Activated naive CD4-positive, alpha-beta T cell treated with anti-CD3 and anti-CD28 coated beads, Interleukin-2, amount 10 ng/mL, durations not matched to agents 7 days and 5 days (primary cell): ENCODE measurements around the gene BMP4.

Source experiments
- CTCF ChIA-PET: fragments of 350-600 bp; sonication (Branson Sonifier 250); formaldehyde crosslinking; loops from one replicate; lab custom pipeline; 2021; ENCODE audit warnings: antibody characterized with exemption; lab: Charles Lee
- DNase-seq: peaks from one replicate; pipeline ENCODE4 v3.0.0-alpha.2; 2020
- H3K27ac Mint-ChIP-seq: one replicate; pipeline ENCODE4 v1.8.0; 2021; ENCODE audit warnings: mild to moderate bottlenecking, moderate library complexity, mixed read lengths
- H3K27me3 Mint-ChIP-seq: one replicate; pipeline ENCODE4 v1.8.0; 2021; ENCODE audit warnings: mild to moderate bottlenecking, mixed read lengths
- H3K36me3 Mint-ChIP-seq: one replicate; pipeline ENCODE4 v1.8.0; 2021; ENCODE audit warnings: mixed read lengths
- H3K4me1 Mint-ChIP-seq: one replicate; pipeline ENCODE4 v1.8.0; 2021; ENCODE audit warnings: mixed read lengths
- H3K4me3 Mint-ChIP-seq: one replicate; pipeline ENCODE4 v1.8.0; 2021; ENCODE audit warnings: mild to moderate bottlenecking, moderate library complexity, mixed read lengths
- H3K9me3 Mint-ChIP-seq: one replicate; pipeline ENCODE4 v1.8.0; 2021; ENCODE audit warnings: mixed read lengths

The BMP4 gene

DNA sequence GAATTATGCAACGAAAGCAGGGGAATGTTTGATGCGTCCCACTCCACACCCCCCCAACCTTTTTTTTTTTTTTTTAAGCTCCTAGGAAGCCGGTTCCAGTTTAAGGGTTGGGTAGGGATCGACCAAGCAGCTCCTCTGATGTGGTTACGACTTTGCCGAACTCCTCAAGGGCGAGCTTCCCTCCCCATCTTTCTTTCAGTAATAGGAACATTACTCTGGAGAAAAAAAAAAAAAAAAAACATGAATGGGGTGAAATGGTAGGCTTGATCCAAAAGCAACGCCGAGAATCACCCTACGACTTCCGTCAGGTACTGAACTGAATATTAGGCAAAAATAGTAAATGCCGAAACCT lies 9.6 kb downstream of the BMP4 start:
- Mint-ChIP-seq H3K4me1 (no peaks in the 10 kb centered on the region), H3K9me3 (no peaks in the 10 kb centered on the region), H3K27ac (no peak overlapping the region), H3K4me3 (no peak overlapping the region), H3K27me3 (peaks cover 73% of the 10 kb centered on the region), H3K36me3 (no peaks in the 10 kb centered on the region)
- DNase-seq: no peak
- CTCF ChIA-PET: no interaction called here

DNA sequence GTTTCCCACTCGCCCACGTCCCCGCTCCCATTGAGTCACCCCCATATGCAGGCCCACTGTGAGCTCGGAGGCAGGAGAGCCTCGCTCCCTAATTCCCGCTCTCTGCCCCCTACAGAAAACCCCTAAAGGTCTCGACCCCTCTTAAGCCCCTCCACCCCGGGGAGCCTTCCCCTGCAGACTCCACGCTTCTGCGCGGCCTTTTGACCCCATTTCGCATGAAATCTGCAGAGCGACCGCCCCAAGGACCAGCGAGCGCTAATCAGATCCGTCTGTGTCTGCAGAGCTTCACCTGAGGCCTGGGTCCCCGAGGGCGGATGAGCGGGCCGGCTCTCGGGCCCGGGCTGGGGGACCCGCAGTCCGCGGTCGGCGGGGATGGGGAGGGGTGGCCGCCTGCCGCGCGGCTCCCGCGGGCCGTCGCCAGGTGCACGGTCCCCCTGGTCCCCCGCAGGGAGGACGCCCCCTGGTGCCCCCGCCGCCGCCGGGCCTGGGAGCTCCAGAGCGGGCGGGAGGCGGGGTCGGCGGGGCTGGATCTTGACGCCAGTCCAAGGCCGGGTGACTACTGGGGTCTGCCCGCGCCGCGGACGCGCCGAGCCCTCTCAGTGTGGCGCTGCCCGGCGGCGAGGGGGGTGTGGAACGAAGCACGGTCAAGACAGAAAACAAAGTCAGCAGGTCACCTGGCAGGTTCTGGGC lies 10.1 kb downstream of the BMP4 start:
- H3K36me3 Mint-ChIP-seq: no peaks in the 10 kb centered on the region
- H3K27me3 Mint-ChIP-seq: peaks cover 68% of the 10 kb centered on the region
- H3K27ac Mint-ChIP-seq: no peak overlapping the region
- H3K4me1 Mint-ChIP-seq: no peaks in the 10 kb centered on the region
- H3K9me3 Mint-ChIP-seq: no peaks in the 10 kb centered on the region
- H3K4me3 Mint-ChIP-seq: no peak overlapping the region
- DNase-seq: no peak
- CTCF ChIA-PET: no interaction called here

GRCh38 chr14:53946071-53946403 lies 10.6 kb downstream of the BMP4 start:
- Mint-ChIP-seq H3K27ac (no peak overlapping the region), H3K4me1 (no peaks in the 10 kb centered on the region), H3K9me3 (no peaks in the 10 kb centered on the region), H3K4me3 (no peak overlapping the region), H3K27me3 (peaks cover 63% of the 10 kb centered on the region), H3K36me3 (no peaks in the 10 kb centered on the region)
- no peak for DNase-seq
- CTCF ChIA-PET: no interaction called here

GRCh38 chr14:53943751-53944083 lies 12.9 kb downstream of the BMP4 start:
- Mint-ChIP-seq H3K4me1 (no peaks in the 10 kb centered on the region), H3K27ac (no peak overlapping the region), H3K36me3 (no peaks in the 10 kb centered on the region), H3K9me3 (no peaks in the 10 kb centered on the region), H3K4me3 (no peak overlapping the region), H3K27me3 (peaks cover 42% of the 10 kb centered on the region)
- CTCF ChIA-PET: no interaction called here
- DNase-seq: no peak

GRCh38 chr14:53942970-53943750 lies 13.5 kb downstream of the BMP4 start:
- DNase-seq: no peak
- no peaks in the 10 kb centered on the region for H3K9me3 Mint-ChIP-seq
- no peaks in the 10 kb centered on the region for H3K36me3 Mint-ChIP-seq
- H3K27me3 Mint-ChIP-seq: peaks cover 37% of the 10 kb centered on the region
- H3K4me1 Mint-ChIP-seq: no peaks in the 10 kb centered on the region
- no peak overlapping the region for H3K27ac Mint-ChIP-seq
- CTCF ChIA-PET: no interaction called here
- no peak overlapping the region for H3K4me3 Mint-ChIP-seq

DNA sequence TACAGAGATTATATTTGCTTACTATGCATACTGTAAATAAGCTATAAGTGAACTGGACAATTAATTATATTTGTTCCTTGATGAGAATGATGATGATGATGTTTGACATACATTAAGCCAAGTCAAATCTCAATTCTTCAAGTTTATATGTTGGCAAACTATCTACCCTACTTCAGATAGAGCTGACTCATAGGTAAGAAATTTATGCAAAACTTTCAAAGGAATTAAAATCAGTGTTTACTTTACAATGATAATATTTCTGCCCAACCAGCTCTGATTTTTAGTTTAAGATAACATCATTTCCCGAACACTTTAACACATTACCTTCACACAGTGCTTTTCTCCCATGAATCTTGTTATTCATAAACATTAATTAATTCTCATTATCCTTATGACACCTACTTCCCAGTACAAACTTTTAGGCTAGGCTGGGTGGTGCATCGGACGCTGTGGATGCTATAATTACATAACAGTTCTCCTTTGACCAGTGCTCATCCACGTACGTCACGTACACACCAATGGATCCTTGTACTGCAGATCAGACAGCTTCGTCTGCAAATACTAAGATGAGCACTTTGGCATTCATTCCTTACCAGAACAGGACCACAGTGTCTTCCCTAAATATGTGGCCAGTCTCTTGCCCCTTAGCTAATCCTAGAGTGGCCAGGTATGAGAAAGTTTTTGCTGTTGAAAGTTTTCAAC lies 18.3 kb downstream of the BMP4 start:
- no peak overlapping the region for H3K4me3 Mint-ChIP-seq
- peaks cover 3% of the 10 kb centered on the region for H3K27me3 Mint-ChIP-seq
- no peaks in the 10 kb centered on the region for H3K4me1 Mint-ChIP-seq
- H3K36me3 Mint-ChIP-seq: no peaks in the 10 kb centered on the region
- CTCF ChIA-PET: no interaction called here
- DNase-seq: no peak
- H3K27ac Mint-ChIP-seq: no peak overlapping the region
- no peaks in the 10 kb centered on the region for H3K9me3 Mint-ChIP-seq

DNA sequence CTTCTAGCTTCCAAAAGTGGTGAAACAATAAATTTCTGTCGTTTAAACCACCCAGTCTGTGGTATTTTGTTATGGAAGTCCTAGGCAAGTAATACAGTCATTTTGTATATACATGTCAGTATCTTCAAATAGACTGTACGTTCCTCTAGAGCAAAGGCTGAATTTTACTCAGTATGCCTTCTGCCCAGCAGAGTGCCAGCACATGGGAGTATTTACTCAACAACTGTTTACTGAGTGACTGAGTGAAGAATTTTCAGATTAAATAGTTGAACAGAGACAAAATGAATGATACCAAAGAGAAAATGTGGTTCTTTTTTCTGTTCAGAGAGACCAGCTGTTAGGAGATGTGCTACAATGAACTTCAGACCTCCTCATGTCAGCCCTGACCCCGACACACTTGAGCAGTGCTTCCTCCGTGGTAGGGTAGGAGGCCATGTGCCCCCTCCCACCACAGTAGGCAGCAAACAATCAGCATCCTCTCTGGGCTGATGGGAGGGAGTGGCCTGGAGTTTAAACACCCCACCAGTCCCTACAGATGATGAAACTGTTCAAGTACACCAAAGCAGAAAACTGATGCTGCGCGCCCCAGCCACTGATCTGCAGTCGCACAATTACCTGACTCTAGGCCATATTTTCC lies 21.7 kb downstream of the BMP4 start:
- H3K27me3 Mint-ChIP-seq: no peaks in the 10 kb centered on the region
- DNase-seq: no peak
- CTCF ChIA-PET: no interaction called here
- no peak overlapping the region for H3K4me3 Mint-ChIP-seq
- no peaks in the 10 kb centered on the region for H3K36me3 Mint-ChIP-seq
- H3K4me1 Mint-ChIP-seq: no peaks in the 10 kb centered on the region
- no peak overlapping the region for H3K27ac Mint-ChIP-seq
- no peaks in the 10 kb centered on the region for H3K9me3 Mint-ChIP-seq

DNA sequence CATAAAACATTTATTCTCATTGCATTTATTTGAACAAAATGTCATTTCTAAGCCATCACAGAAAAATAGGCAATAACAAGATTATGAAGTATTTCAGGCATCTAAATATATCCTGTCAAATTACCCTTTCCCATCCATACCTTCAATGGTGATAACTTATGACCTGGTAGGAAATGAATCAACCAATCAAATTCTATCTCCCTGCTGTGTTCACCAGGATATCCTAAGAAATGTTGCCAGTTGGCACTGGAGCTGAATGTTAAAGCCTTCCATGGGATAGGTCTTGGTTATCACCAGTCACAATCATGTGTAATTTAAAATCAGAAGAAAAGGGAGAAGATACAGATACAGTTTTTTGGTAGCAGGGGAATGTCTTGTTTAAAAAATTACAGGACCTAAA lies 23.7 kb downstream of the BMP4 start:
- Mint-ChIP-seq H3K4me1 (no peaks in the 10 kb centered on the region), H3K36me3 (no peaks in the 10 kb centered on the region), H3K27ac (no peak overlapping the region), H3K4me3 (no peak overlapping the region), H3K27me3 (no peaks in the 10 kb centered on the region), H3K9me3 (no peaks in the 10 kb centered on the region)
- CTCF ChIA-PET: no interaction called here
- DNase-seq: no peak

GRCh38 chr14:53929871-53930715 lies 26.5 kb downstream of the BMP4 start:
- no peaks in the 10 kb centered on the region for H3K36me3 Mint-ChIP-seq
- DNase-seq: peak; percentile 57
- CTCF ChIA-PET: interaction anchor here (0.8 to 2.2 kb wide), 4 partner anchors 29 to 420 kb away, joined by 3 to 12 read pairs (median 4); no protein-coding TSS in a partner anchor
- H3K9me3 Mint-ChIP-seq: no peaks in the 10 kb centered on the region
- H3K4me3 Mint-ChIP-seq: no peak overlapping the region
- H3K27me3 Mint-ChIP-seq: no peaks in the 10 kb centered on the region
- H3K4me1 Mint-ChIP-seq: no peaks in the 10 kb centered on the region
- no peak overlapping the region for H3K27ac Mint-ChIP-seq

GRCh38 chr14:53927171-53927570 lies 29.5 kb downstream of the BMP4 start:
- CTCF ChIA-PET: interaction anchor here (0.7 kb wide), 1 partner anchor 74 kb away, joined by 3 read pairs; no protein-coding TSS in a partner anchor
- Mint-ChIP-seq H3K4me3 (no peak overlapping the region), H3K4me1 (no peaks in the 10 kb centered on the region), H3K27me3 (no peaks in the 10 kb centered on the region), H3K9me3 (no peaks in the 10 kb centered on the region), H3K27ac (no peak overlapping the region), H3K36me3 (no peaks in the 10 kb centered on the region)
- DNase-seq: no peak

DNA sequence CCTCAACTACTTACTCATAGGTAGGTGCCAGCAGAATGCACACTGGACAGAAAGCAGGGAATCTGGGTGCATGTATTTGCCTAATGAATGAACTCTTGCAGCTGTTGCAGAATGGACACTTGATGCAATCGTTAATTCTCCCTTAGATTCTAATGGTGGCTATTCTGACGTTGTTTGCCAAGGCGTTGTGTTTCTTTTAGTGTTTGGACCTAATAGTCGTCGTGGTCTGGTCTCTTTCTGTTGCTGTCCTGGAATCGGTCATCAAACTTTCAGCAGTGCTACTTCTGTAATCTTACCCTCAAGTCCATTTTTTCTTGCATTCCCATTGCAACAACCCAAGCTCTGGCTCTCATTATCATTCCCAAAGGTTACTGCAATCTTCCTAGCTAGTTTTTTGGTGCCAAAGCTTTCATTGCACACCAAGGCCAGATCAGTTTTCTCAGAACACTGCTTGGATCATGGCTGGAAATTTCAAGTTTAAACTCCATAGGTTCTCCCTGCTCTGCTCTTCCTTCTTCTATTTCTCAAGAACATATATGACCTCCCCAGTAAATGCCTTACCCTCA lies 31.3 kb downstream of the BMP4 start:
- H3K4me3 Mint-ChIP-seq: no peak overlapping the region
- DNase-seq: no peak
- no peaks in the 10 kb centered on the region for H3K36me3 Mint-ChIP-seq
- no peaks in the 10 kb centered on the region for H3K27me3 Mint-ChIP-seq
- no peaks in the 10 kb centered on the region for H3K9me3 Mint-ChIP-seq
- H3K27ac Mint-ChIP-seq: no peak overlapping the region
- no peaks in the 10 kb centered on the region for H3K4me1 Mint-ChIP-seq
- CTCF ChIA-PET: no interaction called here

DNA sequence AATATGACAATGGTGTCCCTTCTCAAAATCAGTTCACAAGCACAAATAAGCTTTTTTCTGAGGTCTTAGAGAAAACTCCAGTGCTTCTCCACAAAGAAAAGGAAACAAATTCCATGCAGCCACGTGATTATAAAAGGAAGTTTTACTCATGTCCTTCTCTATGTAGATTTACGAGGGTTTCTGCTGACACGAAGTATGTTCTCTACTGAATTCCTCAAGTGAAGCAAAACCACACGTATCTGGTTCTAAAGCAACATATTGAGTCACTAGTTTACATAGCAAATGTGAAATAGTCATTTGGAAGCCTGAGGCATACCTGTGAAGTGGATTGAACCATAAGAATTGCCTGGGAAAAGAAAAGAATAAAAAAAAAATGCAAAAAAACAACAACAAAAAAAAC lies 31.9 kb downstream of the BMP4 start:
- DNase-seq: no peak
- Mint-ChIP-seq H3K27me3 (no peaks in the 10 kb centered on the region), H3K27ac (no peak overlapping the region), H3K36me3 (no peaks in the 10 kb centered on the region), H3K4me1 (no peaks in the 10 kb centered on the region), H3K4me3 (no peak overlapping the region), H3K9me3 (no peaks in the 10 kb centered on the region)
- CTCF ChIA-PET: no interaction called here

GRCh38 chr14:53921027-53921426 lies 35.6 kb downstream of the BMP4 start:
- DNase-seq: no peak
- Mint-ChIP-seq H3K27ac (no peak overlapping the region), H3K27me3 (no peaks in the 10 kb centered on the region), H3K4me1 (no peaks in the 10 kb centered on the region), H3K4me3 (no peak overlapping the region), H3K36me3 (no peaks in the 10 kb centered on the region), H3K9me3 (no peaks in the 10 kb centered on the region)
- CTCF ChIA-PET: no interaction called here

DNA sequence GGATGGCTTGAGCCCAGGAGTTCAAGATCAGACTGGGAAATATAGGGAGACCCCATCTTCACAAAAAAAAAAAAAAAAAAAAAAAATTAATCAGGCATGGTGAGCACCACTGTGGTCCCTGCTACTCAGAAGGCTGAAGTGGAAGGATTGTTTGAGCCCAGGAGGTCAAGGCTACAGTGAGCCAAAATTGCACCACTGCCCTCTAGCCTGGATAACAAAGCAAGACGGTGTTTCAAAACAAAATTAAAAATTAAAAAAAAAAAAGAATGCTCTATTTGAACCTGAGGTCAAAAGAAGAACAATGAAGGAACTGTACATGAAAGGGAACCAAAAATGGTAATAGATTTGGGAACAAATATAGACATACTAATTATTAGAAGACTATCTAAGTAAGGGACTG lies 40.4 kb downstream of the BMP4 start:
- CTCF ChIA-PET: no interaction called here
- H3K36me3 Mint-ChIP-seq: no peaks in the 10 kb centered on the region
- no peak for DNase-seq
- H3K9me3 Mint-ChIP-seq: peaks cover 2% of the 10 kb centered on the region
- no peaks in the 10 kb centered on the region for H3K4me1 Mint-ChIP-seq
- H3K27me3 Mint-ChIP-seq: no peaks in the 10 kb centered on the region
- no peak overlapping the region for H3K4me3 Mint-ChIP-seq
- H3K27ac Mint-ChIP-seq: no peak overlapping the region
